HepG2 (cell line): ENCODE data around the gene BLOC1S1. TPM values are rescaled to one million over a fixed set of nuclear protein-coding genes. Genes with fewer than 3 reads are reported as not detected.

Source experiments
- ATAC-seq: fragments of 200-7000 bp; cut with Tn5 transposase; 3 replicates; pipeline ENCODE4 v1.9.1; 2020; ENCODE audit warnings: mild to moderate bottlenecking, moderate library complexity
- BruUV-seq: library from RNA; stranded (reverse); fragments of 400-500 nt; replicated peaks from 2 replicates; lab custom pipeline; 2021; lab: Mats Ljungman, UMichigan
- CTCF ChIA-PET: fragments of 300-600 bp; formaldehyde crosslinking; extraction: SDS; loops from one replicate; lab custom pipeline; 2021; ENCODE audit warnings: low total read pairs, inconsistent platforms, low intra/inter-chr PET ratio; lab: Yijun Ruan, JAX
- POLR2A ChIA-PET: fragments of 350-600 bp; sonication (Branson Sonifier 250); formaldehyde crosslinking; loops from one replicate; lab custom pipeline; 2020; ENCODE audit warnings: antibody characterized with exemption, inconsistent platforms; lab: Yijun Ruan, JAX
- DNase-seq: peaks from one replicate; pipeline ENCODE4 v3.0.0-alpha.2; 2015; ENCODE audit warnings: low spot score
- FAIRE-seq: peaks from 3 replicates; lab custom pipeline; 2011; peaks lifted over from hg19 to GRCh38; lab: Jason Lieb, UNC
- H2AFZ ChIP-seq: one replicate; pipeline ENCODE4 v1.6.1; 2011; ENCODE audit warnings: low read length, inconsistent platforms
- H3K27ac ChIP-seq: fragments of 300-600 bp; 3 replicates; pipeline ENCODE4 v1.8.0; 2011; ENCODE audit warnings: mixed run types, mild to moderate bottlenecking, mixed read lengths, low read length, inconsistent platforms; ENCODE audit not compliant: insufficient read depth; ENCODE audit errors: extremely low read length
- H3K27me3 ChIP-seq, 2 experiments: fragments of 200-600 bp in 1 of 2; 2 replicates in 1 of 2; 3 replicates in 1 of 2; pipeline versions ENCODE4 v1.6.0 to v1.8.0; 2011; ENCODE audit warnings: low read length in 2 of 2, mild to moderate bottlenecking in 2 of 2, moderate library complexity in 2 of 2, inconsistent platforms in 1 of 2; ENCODE audit not compliant: insufficient read depth in 2 of 2, control insufficient read depth in 1 of 2
- H3K36me3 ChIP-seq, 2 experiments: fragments of 200-600 bp in 1 of 2; replicated peaks in 1 of 2; 2 replicates in 1 of 2; 3 replicates in 1 of 2; pipeline versions ENCODE4 v1.5.1 to v1.8.0; 2011; ENCODE audit warnings: low read length in 2 of 2, inconsistent platforms in 1 of 2; ENCODE audit not compliant: insufficient read depth in 2 of 2, control insufficient read depth in 1 of 2
- H3K4me1 ChIP-seq: 2 replicates; pipeline ENCODE4 v1.5.1; 2012; ENCODE audit warnings: low read length, inconsistent platforms; ENCODE audit not compliant: insufficient read depth
- H3K4me2 ChIP-seq: 2 replicates; pipeline ENCODE4 v1.6.0; 2011; ENCODE audit warnings: low read depth, low read length, inconsistent platforms
- H3K4me3 ChIP-seq, 3 experiments: fragments of 200-600 bp in 1 of 3; sonication (generic), shearing (Covaris generic) in 1 of 3; replicated peaks in 1 of 3; 2 replicates each; pipeline ENCODE4 v1.5.1; 2011 to 2016; ENCODE audit warnings: low read length in 3 of 3, inconsistent platforms in 2 of 3, low read depth in 2 of 3, mild to moderate bottlenecking in 2 of 3, control low read depth in 1 of 3, mixed read lengths in 1 of 3; ENCODE audit not compliant: insufficient read depth in 1 of 3
- H3K79me2 ChIP-seq: one replicate; pipeline ENCODE4 v1.6.1; 2011; ENCODE audit warnings: low read length, inconsistent platforms; ENCODE audit not compliant: insufficient read depth
- H3K9ac ChIP-seq: 2 replicates; pipeline ENCODE4 v1.6.0; 2011; ENCODE audit warnings: mild to moderate bottlenecking, low read depth, low read length, inconsistent platforms; ENCODE audit not compliant: insufficient read depth
- H3K9me3 ChIP-seq: 2 replicates; pipeline ENCODE4 v1.5.1; 2012; ENCODE audit warnings: mild to moderate bottlenecking, low read length
- H4K20me1 ChIP-seq: 2 replicates; pipeline ENCODE4 v1.6.0; 2011; ENCODE audit warnings: inconsistent platforms, mild to moderate bottlenecking, low read length, moderate library complexity; ENCODE audit not compliant: insufficient read depth
- ARNT ChIP-seq: fragments of 450-650 bp; IDR thresholded peaks from 2 replicates; pipeline ENCODE4 v1.6.1; 2017
- BRD4 ChIP-seq: sonication (generic); formaldehyde crosslinking; IDR thresholded peaks from 2 replicates; pipeline ENCODE4 v1.4.0; 2020; ENCODE audit warnings: missing genetic modification reagents
- CEBPZ ChIP-seq: IDR thresholded peaks from 2 replicates; pipeline ENCODE4 v1.6.1; 2012; ENCODE audit warnings: low read length, improper control_type of control experiment
- EHMT2 ChIP-seq: fragments of 200-600 bp; sonication (generic); IDR thresholded peaks from 2 replicates; pipeline ENCODE4 v1.7.0; 2017; ENCODE audit warnings: antibody characterized with exemption, low read depth, low read length, borderline replicate concordance
- FOXK1 ChIP-seq: sonication (generic); formaldehyde crosslinking; IDR thresholded peaks from 2 replicates; pipeline ENCODE4 v1.4.0; 2020; ENCODE audit warnings: low read depth, missing genetic modification reagents, borderline replicate concordance
- GMEB1 ChIP-seq: sonication (generic); formaldehyde crosslinking; IDR thresholded peaks from 2 replicates; pipeline ENCODE4 v1.5.1; 2020; ENCODE audit warnings: missing genetic modification reagents, mild to moderate bottlenecking, borderline replicate concordance
- NCOR1 ChIP-seq: fragments of 200-600 bp; sonication (generic); IDR thresholded peaks from 2 replicates; pipeline ENCODE4 v1.7.0; 2017; ENCODE audit warnings: antibody characterized with exemption, low read length, borderline replicate concordance
- PRDM10 ChIP-seq: sonication (generic); formaldehyde crosslinking; IDR thresholded peaks from 2 replicates; pipeline ENCODE4 v1.4.0; 2020; ENCODE audit warnings: low read depth, missing genetic modification reagents
- SP4 ChIP-seq: sonication (generic); formaldehyde crosslinking; IDR thresholded peaks from 2 replicates; pipeline ENCODE4 v1.8.1; 2023; ENCODE audit warnings: mild to moderate bottlenecking, missing genetic modification reagents
- TFE3 ChIP-seq: IDR thresholded peaks from 2 replicates; pipeline ENCODE4 v1.6.1; 2016
- ZNF446 ChIP-seq: sonication (generic); formaldehyde crosslinking; IDR thresholded peaks from 2 replicates; pipeline ENCODE4 v1.5.0; 2020; ENCODE audit warnings: mild to moderate bottlenecking, missing genetic modification reagents
- ZNF639 ChIP-seq: conservative IDR thresholded peaks from 2 replicates; pipeline ENCODE4 v1.6.1; 2018; ENCODE audit warnings: missing genetic modification reagents
- ZSCAN12 ChIP-seq: sonication (generic); formaldehyde crosslinking; IDR thresholded peaks from 2 replicates; pipeline ENCODE4 v1.9.0; 2021; ENCODE audit warnings: mild to moderate bottlenecking, missing genetic modification reagents
- WGBS: methylation state at CpG from one replicate; pipeline ENCODE4 v1.1.6; 2017; ENCODE audit warnings: low lambda C conversion rate; 5-methylcytosine and 5-hydroxymethylcytosine counted together
- in situ Hi-C: cut with HindIII; loops from 2 replicates; pipeline ENCODE4 v1.10.0; 2017; ENCODE audit warnings: low pct_unique_long_range_greater_than_20kb; ENCODE audit not compliant: extremely low pct_ligation_motif_present
- intact Hi-C: fragments of 100-400 bp; cut with micrococcal nuclease; formaldehyde crosslinking; loops from one replicate; pipeline ENCODE4 v1.10.0; 2022; ENCODE audit not compliant: unreplicated experiment
- polyA plus RNA-seq, 8 experiments: library from polyadenylated mRNA; depleted of rRNA in 3 of 8; stranded (reverse) in 7 of 8; unstranded in 1 of 8; fragments of >200 nt; fragmentation: Illumina TruSeq in 4 of 8; extraction: Trizol in 4 of 8; gene quantifications; 2 replicates each; pipeline versions ENCODE4 v1.2.1 to v1.2.3, GENCODE V29; 2011 to 2016; ENCODE audit warnings: low read depth in 4 of 8, missing spikeins in 1 of 8, mixed read lengths in 1 of 8; ENCODE audit not compliant: insufficient read depth in 1 of 8
- total RNA-seq, 5 experiments: library from RNA; depleted of rRNA; stranded (reverse); fragments of >200 nt; fragmentation: Illumina TruSeq; extraction: Trizol; gene quantifications; 2 replicates each; pipeline ENCODE4 v1.2.3, GENCODE V29; 2016; ENCODE audit warnings: low read depth in 1 of 5

The BLOC1S1 gene
- total and polyA plus RNA-seq, 2 of the 13 experiments (the other 11 are each of a cell fraction or from before 2014, with no cell fraction given) = 55.1 to 95.3 TPM

GRCh38 chr12:55726971-55727370 lies 11.1 kb downstream of the BLOC1S1 start:
- H3K9me3 ChIP-seq = no peaks in the 10 kb centered on the region
- in situ Hi-C loops = no loop called here
- DNase-seq (no peak), FAIRE-seq (no peak), ATAC-seq (no peak)
- H3K4me2 ChIP-seq = peak overlapping the region; percentile 98
- ChIA-PET POLR2A (no interaction called here), CTCF (no interaction called here)
- intact Hi-C loops = no loop called here
- no peak overlapping the region for H2AFZ ChIP-seq
- H3K9ac ChIP-seq = no peak overlapping the region; the same call in 1 of the 2 replicates
- H3K27me3 ChIP-seq = no peaks in the 10 kb centered on the region; a peak in 1 of 5 replicates
- peaks cover 12% of the 10 kb centered on the region for H3K79me2 ChIP-seq
- BruUV-seq = no TSS peak
- no peak overlapping the region for H3K27ac ChIP-seq
- peak overlapping the region in 2 of 3 experiments; percentile 84 to 89; a peak in 4 of 6 replicates for H3K4me3 ChIP-seq
- WGBS = 97% methylated on average over 10 of the region's 10 CpGs
- 0 out of 2 replicates have a peak, but pooled peaks cover 8% of the 10 kb centered on the region for H4K20me1 ChIP-seq
- H3K4me1 ChIP-seq = peaks cover 57% of the 10 kb centered on the region
- peaks cover 10 to 25% of the 10 kb centered on the region in 2 experiments; a peak in 4 of 5 replicates for H3K36me3 ChIP-seq
- no peak for TF ChIP-seq FOXK1 (CRISPR knock-in tag)
- no peak for TF ChIP-seq EHMT2
- no peak for TF ChIP-seq TFE3
- TF ChIP-seq CEBPZ = no peak
- no peak for TF ChIP-seq PRDM10 (CRISPR knock-in tag)
- no peak for TF ChIP-seq ARNT
- no peak for TF ChIP-seq SP4 (CRISPR knock-in tag)
- TF ChIP-seq BRD4 (CRISPR knock-in tag) = no peak
- TF ChIP-seq ZNF639 (CRISPR knock-in tag) = no peak
- TF ChIP-seq NCOR1 = no peak
- no peak for TF ChIP-seq ZSCAN12
- TF ChIP-seq GMEB1 (CRISPR knock-in tag) = no peak
- no peak for TF ChIP-seq ZNF446 (CRISPR knock-in tag)
